ENCODE measurements around the gene FHAD1.
"Not testable (repeated sequence)": the region's sequence is repeated elsewhere in the genome, so short reads cannot be mapped to it uniquely, and the experiment has no call there.

Gene FHAD1

GRCh38 chr1:15418806-15419515 lies 171.9 kb downstream of the FHAD1 start:
- no peak for DNase-seq (ENCODE audit: low read depth)

DNA sequence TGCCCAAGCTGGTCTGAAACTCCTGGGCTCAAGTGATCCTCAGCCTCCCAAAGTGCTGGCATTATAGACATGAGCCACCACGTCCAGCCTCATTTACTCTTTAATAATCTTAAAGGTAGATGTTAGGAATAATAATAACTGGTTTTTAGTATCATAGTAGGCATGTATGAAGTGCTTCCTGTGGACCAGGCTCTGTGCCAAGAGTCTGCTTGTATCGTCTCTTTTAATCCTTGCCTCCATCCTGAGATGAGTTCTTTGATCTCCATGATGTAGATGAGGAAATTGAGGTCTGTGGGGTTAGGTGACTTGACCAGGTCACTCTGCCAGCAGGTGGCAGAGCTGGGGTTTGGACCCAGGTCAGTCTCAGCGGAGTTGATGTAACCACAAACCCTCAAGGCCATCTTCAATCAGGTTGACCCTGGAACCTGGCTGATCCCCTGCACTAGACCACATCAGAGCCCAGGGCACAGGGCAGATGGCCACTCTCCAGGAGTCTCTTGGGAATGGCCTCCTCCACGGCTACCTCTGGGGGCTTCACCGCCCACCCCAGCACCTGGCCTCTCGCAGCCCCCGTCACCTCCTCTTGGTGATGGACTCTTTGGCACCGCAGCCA lies 173.9 kb downstream of the FHAD1 start:
- DNase-seq (ENCODE audit: low read depth) = no peak

DNA sequence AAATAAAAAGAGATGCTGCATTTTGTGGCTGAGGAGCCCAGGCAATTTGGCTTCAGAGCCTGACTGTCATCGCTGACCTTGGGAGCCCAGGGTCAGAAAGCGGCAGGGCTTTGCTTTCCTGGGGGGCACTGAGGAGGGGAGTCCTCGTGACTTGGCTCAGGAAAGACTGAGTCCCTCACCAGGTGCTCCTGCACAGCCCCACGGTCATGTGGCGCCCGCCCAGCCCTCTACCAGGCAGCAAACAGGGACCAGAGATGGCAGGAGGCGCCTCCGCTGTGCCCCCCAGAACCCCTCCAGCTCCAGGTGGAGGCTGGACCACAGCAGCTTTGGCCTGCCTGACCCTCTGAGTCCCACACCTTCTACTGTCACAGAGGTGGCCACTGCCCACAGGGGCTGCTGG lies 175.8 kb downstream of the FHAD1 start:
- DNase-seq (ENCODE audit: low read depth) = no peak

DNA sequence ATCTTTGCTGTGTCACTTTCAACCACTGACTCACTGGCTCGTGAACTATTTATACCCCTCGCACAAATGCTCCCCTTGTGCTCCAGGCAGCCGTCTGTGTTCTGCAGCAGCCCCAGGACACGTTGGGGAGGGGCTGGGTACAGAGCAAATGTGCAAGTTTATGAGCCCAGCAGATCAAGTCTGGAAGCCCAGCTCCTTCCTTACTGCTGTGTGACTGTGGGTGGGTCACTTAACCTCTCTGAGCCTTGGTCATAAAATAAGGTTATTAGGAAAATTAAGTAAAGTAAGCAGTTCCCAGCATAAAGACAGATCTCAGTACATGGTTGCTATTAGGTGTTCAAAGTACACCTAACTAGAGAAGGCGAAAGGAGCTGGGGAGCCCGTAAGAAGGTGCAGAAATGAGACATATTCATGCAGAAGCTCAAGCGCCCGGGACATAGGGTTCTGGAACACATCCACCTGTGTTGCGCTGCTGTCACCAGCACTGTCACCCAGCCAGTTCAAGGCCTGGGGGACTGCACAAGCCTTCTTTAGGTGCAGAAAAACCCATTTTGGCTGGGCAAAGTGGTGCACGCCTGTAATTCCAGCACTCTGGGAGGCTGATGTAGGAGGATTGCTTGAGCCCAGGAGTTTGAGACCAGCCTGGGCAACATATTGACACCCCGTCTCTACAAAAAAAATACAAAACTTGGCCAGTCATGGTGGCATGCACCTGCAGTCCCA lies 176.5 kb downstream of the FHAD1 start:
- no peak for DNase-seq (ENCODE audit: low read depth)

- DNase-seq (ENCODE audit: low read depth) = no peak
Measured at GRCh38 chr1:15424146-15424667, 177.2 kb downstream of the FHAD1 start.

DNA sequence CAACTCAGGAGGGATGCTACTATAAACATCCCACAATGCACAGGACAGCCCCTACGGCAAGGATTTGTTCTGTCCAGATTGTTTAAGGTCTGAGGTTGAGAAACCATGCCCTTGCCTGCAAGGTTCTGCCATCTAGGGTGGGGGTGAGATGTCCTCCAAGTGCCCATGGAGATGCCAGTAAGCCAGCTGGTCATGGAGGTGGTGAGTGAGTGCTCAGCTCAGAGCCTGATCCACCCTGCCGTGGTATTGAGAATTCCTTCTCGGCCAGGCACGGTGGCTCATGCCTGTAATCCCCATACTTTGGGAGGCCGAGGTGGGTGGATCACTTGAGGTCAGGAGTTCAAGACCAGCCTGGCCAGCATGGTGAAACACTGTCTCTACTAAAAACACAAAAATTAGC lies 178.0 kb downstream of the FHAD1 start:
- DNase-seq (ENCODE audit: low read depth) = no peak

DNA sequence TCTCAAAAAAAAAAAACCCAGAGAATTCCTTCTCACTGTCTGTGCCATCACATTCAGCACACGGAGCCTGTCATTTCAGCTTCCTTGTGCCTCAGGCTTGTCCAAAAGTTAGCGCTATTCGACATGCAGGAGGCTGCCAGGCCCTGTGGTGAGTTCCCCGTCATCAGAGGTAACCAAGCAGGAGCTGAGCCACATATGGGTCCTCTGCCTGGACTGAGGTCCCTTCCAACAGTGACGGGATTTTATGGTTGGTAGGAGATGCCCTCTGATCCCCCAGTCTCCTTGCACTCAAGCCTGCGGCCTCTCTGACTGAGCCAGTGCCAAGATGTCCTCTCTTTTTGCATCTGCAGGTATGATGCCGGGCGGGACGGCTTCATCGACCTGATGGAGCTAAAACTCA lies 178.5 kb downstream of the FHAD1 start:
- no peak for DNase-seq (ENCODE audit: low read depth)

DNA sequence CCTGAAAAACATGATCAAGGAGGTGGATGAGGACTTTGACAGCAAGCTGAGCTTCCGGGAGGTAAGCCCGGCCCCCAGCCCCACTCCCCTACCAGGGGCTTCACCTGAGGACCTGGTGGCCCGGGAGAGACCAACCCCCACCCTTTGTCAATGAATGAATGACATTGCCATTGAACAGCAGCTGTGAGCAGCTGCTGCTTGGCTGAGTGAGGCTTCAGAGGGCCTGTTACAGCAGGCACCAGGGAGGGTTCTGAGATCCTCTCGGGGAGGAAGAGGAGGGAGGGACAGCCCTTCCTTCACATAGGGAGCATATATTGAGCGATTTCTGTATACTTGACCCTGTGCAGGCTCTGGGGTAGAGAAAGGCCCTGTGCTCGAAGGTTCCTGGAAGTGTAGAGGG lies 178.9 kb downstream of the FHAD1 start:
- DNase-seq (ENCODE audit: low read depth) = no peak

- no peak for DNase-seq (ENCODE audit: low read depth)
Measured at GRCh38 chr1:15426492-15427279, 179.7 kb downstream of the FHAD1 start.

GRCh38 chr1:15427280-15427666 lies 180.2 kb downstream of the FHAD1 start:
- DNase-seq (ENCODE audit: low read depth) = no peak

DNA sequence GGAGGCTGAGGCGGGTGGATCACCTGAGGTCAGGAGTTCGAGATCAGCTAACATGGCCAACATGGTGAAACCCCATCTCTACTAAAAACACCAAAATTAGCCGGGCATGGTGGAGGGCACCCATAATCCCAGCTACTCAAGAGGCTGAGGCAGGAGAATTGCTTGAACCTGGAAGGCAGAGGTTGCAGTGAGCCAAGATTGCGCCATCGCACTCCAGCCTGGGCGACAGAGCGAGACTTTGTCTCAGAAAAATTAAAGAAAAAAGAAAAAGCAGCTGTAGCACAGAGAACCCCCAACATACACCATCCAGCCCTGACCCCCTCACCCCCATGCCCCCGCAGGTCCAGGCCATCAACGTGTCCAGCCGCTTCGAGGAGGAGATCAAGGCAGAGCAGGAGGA lies 181.2 kb downstream of the FHAD1 start:
- not testable (repeated sequence) for DNase-seq (ENCODE audit: low read depth)

- DNase-seq (ENCODE audit: low read depth) = no peak
Measured at GRCh38 chr1:15428815-15429435, 181.9 kb downstream of the FHAD1 start.

DNA sequence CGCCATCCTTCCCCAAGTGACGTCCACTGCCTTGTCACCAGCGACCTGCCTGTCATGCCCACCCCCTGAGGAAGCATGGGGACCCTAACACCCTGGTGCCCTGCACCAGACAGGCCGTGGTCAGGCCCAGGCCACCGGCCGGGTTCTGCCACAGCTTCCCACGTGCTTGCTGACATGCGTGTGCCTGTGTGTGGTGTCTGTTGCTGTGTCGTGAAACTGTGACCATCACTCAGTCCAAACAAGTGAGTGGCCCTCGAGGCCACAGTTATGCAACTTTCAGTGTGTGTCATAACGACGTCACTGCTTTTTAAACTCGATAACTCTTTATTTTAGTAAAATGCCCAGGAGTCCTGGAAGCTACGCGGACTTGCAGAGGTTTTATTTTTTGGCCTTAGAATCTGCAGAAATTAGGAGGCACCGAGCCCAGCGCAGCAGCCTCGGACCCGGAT lies 182.7 kb downstream of the FHAD1 start:
- no peak for DNase-seq (ENCODE audit: low read depth)

DNA sequence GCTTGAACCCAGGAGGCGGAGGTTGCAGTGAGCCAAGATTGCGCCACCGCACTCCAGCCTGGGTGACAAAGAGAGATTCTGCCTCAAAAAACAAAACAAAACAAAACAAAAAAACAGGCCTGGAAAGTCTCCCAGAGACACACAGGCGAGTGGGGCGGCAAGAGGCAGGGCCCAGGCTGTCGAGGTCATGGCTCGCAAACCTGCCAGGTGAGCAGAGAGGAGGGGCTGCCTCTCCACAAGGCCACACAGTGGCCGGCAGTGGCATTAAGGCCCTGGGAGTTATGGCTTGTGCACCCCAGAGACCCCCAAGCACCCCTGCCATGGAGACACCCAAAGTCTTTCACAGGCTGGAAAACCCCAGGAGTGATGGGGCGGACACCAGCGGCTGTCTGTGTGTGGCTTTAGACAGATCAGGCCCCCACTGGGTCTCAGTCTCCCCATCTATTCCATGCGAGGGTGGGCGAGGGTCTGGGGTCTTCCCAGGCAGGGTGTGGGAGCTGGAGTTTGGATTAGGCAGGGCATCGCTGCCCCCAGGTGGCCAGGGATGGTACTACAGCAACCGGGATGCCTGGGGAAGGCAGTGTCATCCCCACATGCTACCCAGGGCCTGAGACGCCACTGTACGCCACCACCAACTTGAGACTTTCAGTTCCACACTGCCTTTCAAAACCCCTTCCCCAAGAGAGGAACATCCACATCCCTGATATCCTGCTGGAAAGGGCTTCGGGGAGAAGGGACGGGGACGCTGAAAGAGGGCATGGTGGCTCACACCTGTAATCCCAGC lies 184.0 kb downstream of the FHAD1 start:
- DNase-seq (ENCODE audit: low read depth) = peak; percentile 34

DNA sequence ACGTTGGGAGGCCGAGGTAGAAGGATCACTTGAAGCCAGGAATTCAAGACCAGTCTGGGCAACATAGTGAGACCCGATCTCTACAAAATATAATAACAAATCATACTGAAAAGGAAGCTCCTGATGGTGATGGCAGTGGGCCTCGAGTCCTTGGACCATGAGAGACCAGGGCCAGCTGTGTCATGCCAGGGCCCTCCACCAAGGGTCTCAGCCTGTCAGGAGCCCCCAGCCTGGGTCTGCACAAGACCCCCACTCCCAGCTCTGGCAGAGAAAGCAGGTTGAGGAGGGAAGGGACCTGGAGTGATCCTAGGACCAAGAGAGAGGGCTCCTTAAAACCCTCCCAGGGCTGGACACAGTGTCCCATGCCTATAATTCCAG lies 184.5 kb downstream of the FHAD1 start:
- no peak for DNase-seq (ENCODE audit: low read depth)

GRCh38 chr1:15432324-15432723 lies 185.3 kb downstream of the FHAD1 start:
- no peak for DNase-seq (ENCODE audit: low read depth)

- no peak for DNase-seq (ENCODE audit: low read depth)
Measured at GRCh38 chr1:15433471-15433870, 186.4 kb downstream of the FHAD1 start.

DNA sequence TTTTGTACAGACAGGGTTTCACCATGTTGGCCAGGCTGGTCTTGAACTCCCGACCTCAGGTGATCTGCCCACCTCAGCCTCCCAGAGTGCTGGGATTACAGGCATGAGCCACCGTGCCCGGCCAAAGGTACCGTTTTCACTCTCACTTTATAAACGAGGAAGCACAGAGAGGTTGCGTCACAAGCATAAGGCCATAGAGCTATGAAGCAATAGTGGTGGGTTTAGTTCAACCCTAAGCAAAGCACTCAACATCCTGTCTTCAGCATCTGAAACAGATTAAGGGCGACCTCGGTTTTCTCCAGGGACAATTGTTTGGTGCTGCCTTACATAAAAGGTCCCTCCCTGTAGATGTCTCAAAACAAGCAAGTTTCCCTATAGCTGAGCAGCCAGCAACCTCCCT lies 187.7 kb downstream of the FHAD1 start:
- DNase-seq (ENCODE audit: low read depth) = not testable (repeated sequence)

GRCh38 chr1:15435239-15436077 lies 188.4 kb downstream of the FHAD1 start:
- DNase-seq (ENCODE audit: low read depth) = no peak

GRCh38 chr1:15436881-15437442 lies 189.9 kb downstream of the FHAD1 start:
- no peak for DNase-seq (ENCODE audit: low read depth)
